RCC 7860 (cell line): ENCODE data around the gene YPEL3.

ENCODE experiments used
- DNase-seq: peaks from one replicate; pipeline ENCODE4 v3.0.0-alpha.2; 2015; ENCODE audit warnings: low spot score
- FAIRE-seq: peaks from 2 replicates; lab custom pipeline; 2012; peaks lifted over from hg19 to GRCh38; lab: Jason Lieb, UNC

YPEL3 gene

GRCh38 chr16:30091474-30092372 is 4.3 kb downstream of the YPEL3 start, which contains the start of gene TBX6:
Gene TBX6, minus strand, starts transcription at chr16:30091924. Its CDS starts 731 bp downstream, at chr16:30091193.
- DNase-seq (peak; percentile 68), FAIRE-seq (no peak)

- DNase-seq (no peak), FAIRE-seq (no peak)
Observed at GRCh38 chr16:30090610-30091331, 5.2 kb downstream of the YPEL3 start.

- DNase-seq (no peak), FAIRE-seq (no peak)
Observed at GRCh38 chr16:30088832-30089624, 7.0 kb downstream of the YPEL3 start.

GRCh38 chr16:30088237-30088831 is 7.7 kb downstream of the YPEL3 start:
- DNase-seq (no peak), FAIRE-seq (no peak)

GRCh38 chr16:30087181-30087898 is 8.7 kb downstream of the YPEL3 start:
- FAIRE-seq = no peak
- DNase-seq = no peak

GRCh38 chr16:30086291-30087140 is 9.5 kb downstream of the YPEL3 start:
- FAIRE-seq (no peak), DNase-seq (no peak)

- no peak for FAIRE-seq
Observed at GRCh38 chr16:30085820-30086219, 10.2 kb downstream of the YPEL3 start.

GRCh38 chr16:30085247-30085646 is 10.8 kb downstream of the YPEL3 start:
- DNase-seq (no peak), FAIRE-seq (no peak)

More at GRCh38 chr16:30085820-30086219, 10.2 kb downstream of the YPEL3 start:
- DNase-seq = no peak

GRCh38 chr16:30084816-30085159 is 11.2 kb downstream of the YPEL3 start:
- DNase-seq (no peak), FAIRE-seq (no peak)

- FAIRE-seq = no peak
- no peak for DNase-seq
Observed at GRCh38 chr16:30084096-30084815, 11.8 kb downstream of the YPEL3 start.

GRCh38 chr16:30083216-30084055 is 12.6 kb downstream of the YPEL3 start:
- DNase-seq (no peak), FAIRE-seq (no peak)

- no peak for DNase-seq
- FAIRE-seq = no peak
Observed at GRCh38 chr16:30082545-30083090, 13.4 kb downstream of the YPEL3 start.

GRCh38 chr16:30079480-30079879 is 16.5 kb downstream of the YPEL3 start:
- DNase-seq = no peak

GRCh38 chr16:30078744-30079143 is 17.3 kb downstream of the YPEL3 start:
- no peak for FAIRE-seq
- no peak for DNase-seq

More at GRCh38 chr16:30079480-30079879, 16.5 kb downstream of the YPEL3 start:
- FAIRE-seq = no peak

- no peak for FAIRE-seq
- peak; percentile 28 for DNase-seq
Observed at GRCh38 chr16:30077656-30078055, 18.4 kb downstream of the YPEL3 start.

GRCh38 chr16:30076276-30076791 is 19.7 kb downstream of the YPEL3 start:
- DNase-seq = no peak

More at GRCh38 chr16:30076276-30076791, 19.7 kb downstream of the YPEL3 start:
- FAIRE-seq = no peak
